ENCODE results near the gene UBTD1.
A peak's percentile ranks its signal among the peaks of the same experiment; 100 is the strongest.
"Not testable (repeated sequence)": the region's sequence is repeated elsewhere in the genome, so short reads cannot be mapped to it uniquely, and the experiment has no call there.

UBTD1 gene, protein sequence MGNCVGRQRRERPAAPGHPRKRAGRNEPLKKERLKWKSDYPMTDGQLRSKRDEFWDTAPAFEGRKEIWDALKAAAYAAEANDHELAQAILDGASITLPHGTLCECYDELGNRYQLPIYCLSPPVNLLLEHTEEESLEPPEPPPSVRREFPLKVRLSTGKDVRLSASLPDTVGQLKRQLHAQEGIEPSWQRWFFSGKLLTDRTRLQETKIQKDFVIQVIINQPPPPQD

DNA sequence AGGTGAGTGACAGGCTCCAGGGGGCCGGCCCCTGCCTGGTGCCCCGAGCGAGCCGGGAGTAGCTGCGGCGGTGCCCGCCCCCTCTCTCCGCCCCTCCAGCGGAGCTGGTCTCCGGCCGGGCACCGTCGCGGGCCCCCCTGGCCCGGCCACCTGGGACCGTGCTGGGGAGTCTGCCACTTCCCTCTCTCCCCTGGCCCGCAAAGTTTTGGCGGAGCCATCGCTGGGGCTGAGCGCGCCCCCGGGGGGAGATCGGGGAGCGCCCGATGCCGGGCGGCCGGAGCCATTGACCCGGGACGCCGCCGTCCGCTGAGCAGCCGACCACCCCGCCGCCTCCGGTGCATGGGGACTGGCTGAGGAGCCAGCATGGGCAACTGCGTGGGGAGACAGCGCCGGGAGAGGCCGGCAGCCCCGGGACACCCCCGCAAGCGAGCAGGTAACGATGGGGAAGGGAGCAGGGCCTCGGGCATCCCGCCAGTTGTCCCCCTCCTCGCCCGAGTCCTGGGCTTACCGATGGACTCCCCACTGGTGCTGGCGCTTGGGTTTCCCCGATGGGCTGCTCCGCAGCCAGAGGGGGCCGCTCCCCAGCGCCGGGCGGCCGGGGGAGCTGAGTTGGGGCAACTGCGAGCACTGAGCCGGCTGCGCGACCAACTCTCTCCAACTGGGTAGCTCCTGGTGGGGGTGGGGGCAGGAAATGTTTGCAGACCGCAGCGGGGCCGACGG is at the start of gene UBTD1:
Gene UBTD1, plus strand, starts transcription at position 84 of the 720 bp plus-strand sequence. Its CDS starts 280 bp downstream, at position 364.
- DNase-seq, result peak in 5 of 6 experiments; percentile 34 to 68 (median 51)

DNA sequence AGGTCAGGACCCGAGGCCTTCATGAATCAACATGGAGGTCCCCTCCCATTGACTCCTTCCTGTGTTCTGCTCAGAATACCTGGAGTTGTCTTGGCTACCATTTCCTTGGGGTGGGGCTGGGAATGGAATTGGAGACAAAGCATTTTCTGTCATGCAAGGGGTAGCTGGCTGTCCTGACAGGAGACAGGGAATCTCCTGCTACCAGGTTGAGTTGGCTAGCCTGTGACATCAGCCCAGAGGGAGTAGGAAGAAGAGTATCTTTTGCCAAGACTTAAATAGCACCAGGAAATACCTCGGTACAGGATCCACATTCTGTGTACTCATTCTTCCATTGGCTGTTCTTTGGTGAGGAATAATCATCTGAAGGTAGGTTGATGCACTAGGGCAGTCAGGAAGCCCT is 47.9 kb upstream of the UBTD1 start:
- no peak for DNase-seq

GRCh38 chr10:97451605-97452004 is 47.1 kb upstream of the UBTD1 start:
- DNase-seq, result no peak

DNA sequence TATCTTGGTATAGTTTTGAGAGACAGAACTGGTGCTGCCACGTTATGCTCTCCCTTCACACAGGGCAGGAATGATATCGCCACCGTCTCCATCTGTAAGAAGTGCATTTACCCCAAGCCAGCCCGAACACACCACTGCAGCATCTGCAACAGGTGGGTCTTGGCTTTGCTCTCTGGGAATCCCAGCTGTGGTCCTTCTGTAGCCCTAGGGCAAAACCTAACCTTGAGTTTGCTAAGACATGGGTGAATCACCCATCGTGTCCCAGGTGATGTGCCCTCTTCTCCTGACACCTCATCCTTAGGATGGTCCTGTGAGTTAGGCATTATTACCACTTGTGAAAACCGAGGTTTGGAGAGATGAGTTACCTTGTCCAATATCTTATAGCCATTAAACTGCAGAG is 46.4 kb upstream of the UBTD1 start:
- no peak for DNase-seq

DNA sequence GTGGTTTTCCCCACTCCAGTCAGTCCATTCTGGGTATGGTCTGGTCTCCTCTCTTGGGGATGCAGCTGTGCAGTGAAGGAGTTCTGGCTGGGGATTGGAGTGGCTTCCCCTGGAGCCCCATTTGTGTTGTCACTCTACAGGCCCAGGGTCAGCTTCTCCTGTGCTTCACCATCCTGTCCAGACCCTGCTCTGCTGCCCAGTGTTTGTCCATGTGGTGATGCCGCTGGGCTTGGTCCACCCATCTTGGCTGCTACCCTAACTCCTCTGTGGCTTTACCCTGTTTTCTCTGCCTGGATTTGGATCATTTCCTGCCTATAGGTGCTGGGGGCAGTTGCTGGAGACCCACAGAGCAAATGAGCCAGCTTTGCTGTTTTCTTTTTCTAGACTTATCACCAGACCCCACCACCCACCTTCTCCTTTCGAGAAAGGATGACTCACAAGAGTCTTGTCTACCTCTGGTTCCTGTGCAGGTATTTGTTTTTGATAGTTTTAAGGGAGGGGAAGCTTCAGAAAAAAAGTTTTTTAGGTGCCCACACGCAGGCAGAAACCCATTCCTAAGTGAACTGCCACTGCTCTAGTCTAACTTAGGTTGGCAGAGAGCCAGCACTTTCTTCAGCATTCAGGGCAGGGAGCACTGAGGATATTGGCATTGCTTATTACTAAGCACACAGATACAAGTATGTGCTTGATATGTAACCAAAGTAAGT is 44.2 kb upstream of the UBTD1 start:
- no peak for DNase-seq

DNA sequence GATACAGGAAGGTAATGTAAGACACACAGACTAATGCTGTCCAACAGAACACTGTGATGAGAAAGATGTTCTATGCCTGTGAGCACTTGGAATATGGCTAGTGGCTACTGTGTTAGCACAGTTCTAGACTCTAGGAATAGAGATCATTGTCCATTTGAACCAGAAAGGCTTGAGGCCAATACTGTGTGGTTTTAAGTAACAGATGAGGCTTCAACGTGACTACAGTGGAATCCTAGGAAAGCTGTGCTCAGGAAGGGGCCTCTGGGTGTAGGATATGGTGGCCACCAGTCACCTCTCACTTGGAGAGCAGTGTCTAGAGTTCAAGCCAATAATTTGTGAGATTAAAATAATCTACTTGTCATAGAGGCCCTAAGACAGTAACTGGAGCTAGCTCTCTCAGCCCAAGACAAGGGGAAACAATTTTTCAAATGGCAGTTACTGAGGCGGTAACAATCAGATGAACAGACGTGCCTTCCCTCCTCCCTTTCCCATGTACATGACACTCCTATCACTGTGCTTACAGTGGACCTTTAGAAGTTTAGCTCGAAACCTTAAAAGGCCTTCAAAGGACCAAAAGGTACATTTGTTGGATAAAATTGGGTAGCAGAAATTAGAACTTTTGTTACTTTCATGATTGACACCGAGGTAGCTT is 42.6 kb upstream of the UBTD1 start:
- DNase-seq, result no peak

- no peak for DNase-seq
These were observed 42.0 kb upstream of the UBTD1 start for GRCh38 chr10:97456686-97457065.

DNA sequence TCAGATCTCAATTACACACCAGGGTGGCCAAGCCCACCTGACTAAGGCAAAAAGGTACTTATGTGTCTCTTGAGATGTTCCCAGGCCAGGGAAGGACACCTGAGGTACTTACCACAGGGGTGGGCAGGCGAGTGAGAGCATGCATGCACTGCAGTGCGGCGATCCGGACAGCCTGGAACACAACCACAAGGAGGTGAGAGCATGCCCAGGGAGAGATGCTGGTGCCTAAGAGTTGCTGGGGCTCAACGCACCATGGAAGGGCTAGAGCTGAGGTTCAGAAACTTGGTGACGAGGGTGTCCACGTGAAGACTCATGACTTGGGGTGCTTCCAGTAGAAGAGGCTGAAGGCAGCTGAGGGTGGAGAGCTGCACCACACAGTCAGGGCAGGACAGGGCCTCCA is 39.6 kb upstream of the UBTD1 start:
- no peak for DNase-seq

DNA sequence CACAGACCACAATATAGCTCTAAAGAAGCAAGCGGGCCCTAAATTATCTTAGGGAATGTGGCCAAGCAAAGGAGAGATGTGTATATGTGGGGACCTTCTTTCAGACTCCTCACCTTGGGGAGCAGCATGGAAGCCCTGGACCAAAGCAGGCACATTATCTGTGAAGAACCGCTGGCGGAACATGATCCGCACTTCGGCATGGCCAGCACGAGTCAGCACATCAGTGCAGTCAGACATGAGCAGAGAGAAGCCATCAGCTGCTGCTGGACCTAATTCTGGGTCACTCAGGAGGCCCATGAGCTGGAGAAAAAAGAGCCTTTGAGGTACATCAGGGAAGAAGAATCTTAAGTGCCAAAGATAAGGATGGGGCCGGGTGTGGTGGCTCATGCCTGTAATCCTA is 38.8 kb upstream of the UBTD1 start:
- no peak for DNase-seq

GRCh38 chr10:97462309-97462708 is 36.4 kb upstream of the UBTD1 start:
- DNase-seq, result no peak

- DNase-seq, result peak; percentile 11 to 50 (median 24)
These were observed 35.2 kb upstream of the UBTD1 start for GRCh38 chr10:97463363-97464132.

- DNase-seq, result no peak
These were observed 34.5 kb upstream of the UBTD1 start for GRCh38 chr10:97464226-97464625.

GRCh38 chr10:97465982-97466381 is 32.7 kb upstream of the UBTD1 start:
- no peak for DNase-seq

GRCh38 chr10:97466755-97467154 is 32.0 kb upstream of the UBTD1 start:
- DNase-seq, result no peak

DNA sequence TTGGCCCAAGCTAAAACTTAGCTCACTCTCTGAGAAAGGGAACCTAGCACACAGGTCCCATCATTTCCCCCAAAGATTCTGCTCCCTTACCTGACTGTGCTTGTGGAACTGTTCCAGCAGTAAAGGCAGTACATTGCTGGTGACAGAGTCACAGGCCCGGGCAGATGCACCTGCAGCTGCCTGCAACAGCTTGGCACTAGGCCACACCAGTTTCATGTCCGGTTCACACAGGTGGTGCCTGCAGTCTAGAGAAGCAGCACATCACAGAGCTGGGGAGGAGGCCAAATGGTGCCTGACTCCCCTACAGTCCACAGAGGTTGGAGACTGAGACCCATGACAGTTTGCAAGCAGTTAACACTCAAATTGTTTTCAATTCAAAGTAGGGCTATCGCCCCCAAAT is 30.6 kb upstream of the UBTD1 start:
- DNase-seq, result no peak

DNA sequence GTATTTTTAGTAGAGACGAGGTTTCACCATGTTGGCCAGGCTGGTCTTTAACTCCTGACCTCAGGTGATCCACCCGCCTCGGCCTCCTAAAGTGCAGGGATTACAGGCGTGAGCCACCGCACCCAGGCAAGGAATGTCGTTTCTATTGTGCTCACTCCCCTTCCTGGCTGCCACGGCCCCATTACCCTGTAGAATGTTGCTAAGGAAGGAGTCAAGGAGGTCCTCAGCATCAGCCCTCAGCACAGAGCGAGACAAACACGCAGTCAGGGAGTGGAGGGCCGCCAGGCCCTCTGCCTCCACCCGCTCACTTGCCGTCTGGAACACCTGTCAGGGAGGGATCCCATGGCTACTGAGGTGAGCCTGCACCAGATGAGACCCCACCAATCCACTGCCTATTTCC is 29.9 kb upstream of the UBTD1 start:
- not testable (repeated sequence) for DNase-seq

DNA sequence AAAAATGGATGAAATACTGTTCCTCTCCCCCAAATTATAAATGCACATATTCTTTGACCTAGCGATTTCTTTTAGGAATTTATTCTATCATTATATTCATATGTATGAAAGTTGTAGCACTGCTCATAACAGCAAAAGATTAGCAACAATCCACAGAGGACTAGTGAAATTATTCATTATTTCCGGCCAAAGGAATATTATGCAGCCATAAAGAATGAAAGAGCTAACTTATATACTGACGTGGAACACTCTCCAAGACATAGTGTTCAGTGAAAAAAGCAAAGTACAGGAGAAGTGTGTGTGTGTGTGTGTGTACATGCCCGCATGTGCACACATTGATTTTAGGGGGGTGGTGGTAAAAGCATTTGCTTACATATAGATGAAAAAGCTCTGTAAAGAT is 23.8 kb upstream of the UBTD1 start:
- DNase-seq, result no peak

DNA sequence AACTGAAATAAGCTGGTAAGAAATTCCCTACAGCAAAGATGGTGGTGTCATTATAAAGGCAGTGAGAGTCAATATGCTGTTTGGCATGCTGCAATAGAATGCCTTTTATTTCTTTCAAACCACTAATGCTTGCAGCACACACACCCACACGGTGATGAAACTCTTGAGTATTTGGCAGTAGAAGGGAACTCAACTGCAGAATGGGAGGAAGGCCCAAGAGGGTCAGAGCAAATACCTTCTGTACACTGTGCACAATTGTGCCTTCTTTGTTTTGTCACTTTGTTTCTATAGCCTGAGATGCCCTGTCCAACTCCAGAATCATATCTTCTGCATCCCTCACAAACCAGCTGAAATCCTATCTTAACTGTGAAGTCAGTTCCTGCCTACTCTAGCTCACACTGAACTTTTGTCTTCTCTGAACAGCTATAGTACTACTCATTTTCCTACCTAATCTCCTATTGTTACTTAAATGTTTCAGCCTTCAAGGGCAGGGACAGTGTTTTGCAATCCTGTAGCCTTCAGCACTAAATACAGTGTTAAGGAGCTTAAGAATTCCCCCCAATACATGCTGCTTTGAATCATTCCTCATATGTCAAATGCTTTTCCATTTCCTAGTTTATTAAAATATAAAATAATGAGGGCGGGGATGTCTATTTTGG is 22.7 kb upstream of the UBTD1 start:
- no peak for DNase-seq

GRCh38 chr10:97479410-97479809 is 19.3 kb upstream of the UBTD1 start:
- not testable (repeated sequence) for DNase-seq

GRCh38 chr10:97479939-97480338 is 18.8 kb upstream of the UBTD1 start:
- DNase-seq, result no peak

DNA sequence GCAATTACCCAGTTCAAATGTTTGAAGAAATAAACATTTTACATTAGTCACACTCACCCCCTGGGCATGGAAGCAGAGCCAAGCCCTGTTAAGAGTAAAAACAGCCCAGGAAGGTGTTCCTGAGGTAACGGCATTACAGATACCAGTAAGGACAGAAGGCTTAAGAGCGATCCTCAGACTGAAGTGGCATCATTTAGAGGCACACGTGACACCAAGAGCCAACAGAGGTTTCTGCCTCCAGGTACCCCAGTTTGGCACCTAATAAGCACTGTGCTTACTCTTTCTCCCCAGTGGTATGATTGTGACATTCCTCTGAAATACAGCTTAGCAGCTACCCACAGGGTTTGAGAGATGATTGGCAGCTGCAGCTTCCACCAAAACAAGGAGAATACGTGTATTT is 17.7 kb upstream of the UBTD1 start:
- no peak for DNase-seq

DNA sequence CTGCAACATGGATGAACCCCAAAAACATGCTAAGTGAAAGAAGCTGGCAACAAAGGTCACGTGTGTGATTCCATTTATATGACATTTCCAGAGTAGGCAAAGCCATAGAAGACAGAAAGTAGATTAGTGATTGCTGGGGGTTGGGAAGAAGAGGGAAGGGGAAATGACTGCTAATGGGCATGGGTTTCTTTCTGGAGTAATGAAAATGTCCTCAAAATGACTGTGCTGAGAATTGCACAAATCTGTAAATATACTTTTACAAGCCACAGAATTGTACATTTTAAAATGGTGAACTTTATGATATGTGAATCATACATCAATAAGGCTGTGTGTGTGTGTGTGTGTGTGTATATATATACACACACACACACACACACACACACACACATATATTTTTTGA is 16.3 kb upstream of the UBTD1 start:
- DNase-seq, result no peak
